Tibial artery (tissue), 4 donors: ENCODE data around the gene HDAC6.

ENCODE experiments used
- DNase-seq, 2 donors: peaks; one replicate each; pipeline ENCODE4 v3.0.0-alpha.2; 2019
- H3K27ac ChIP-seq, 2 donors: fragments of 200-600 bp; sonication (generic) in 1 of 2; 1 replicate in 1 of 2; 2 replicates in 1 of 2; pipeline ENCODE4 v1.5.1; 2018 to 2019; ENCODE audit warnings: mild to moderate bottlenecking in 1 of 2
- H3K27me3 ChIP-seq, 2 donors: fragments of 200-600 bp; sonication (generic) in 1 of 2; one replicate each; pipeline versions ENCODE4 v1.5.1 to v1.6.0; 2016 to 2019
- H3K36me3 ChIP-seq, 3 donors: fragments of 200-600 bp; sonication (generic) in 2 of 3; one replicate each; pipeline ENCODE4 v1.5.1; 2016 to 2019; ENCODE audit warnings: mild to moderate bottlenecking in 2 of 3
- H3K4me1 ChIP-seq, 4 donors: fragments of 200-600 bp; sonication (generic) in 2 of 4; 1 replicate in 3 of 4; 2 replicates in 1 of 4; pipeline ENCODE4 v1.5.1; 2016 to 2019
- H3K4me3 ChIP-seq, 2 donors: fragments of 200-600 bp; sonication (generic) in 1 of 2; 1 replicate in 1 of 2; 2 replicates in 1 of 2; pipeline ENCODE4 v1.5.1; 2018 to 2019; ENCODE audit warnings: mild to moderate bottlenecking in 2 of 2
- H3K9me3 ChIP-seq, 3 donors: fragments of 200-600 bp; sonication (generic) in 1 of 3; one replicate each; pipeline ENCODE4 v1.5.1; 2016 to 2019
- intact Hi-C: fragments of 100-400 bp; cut with DNase I; formaldehyde crosslinking; loops from one replicate; pipeline ENCODE4 v1.15.0; 2023; ENCODE audit warnings: low total_unique reads
- TF ChIP-seq, protein P1 (sequence below), 2 experiments: fragments of 200-600 bp in 1 of 2; fragments of 450-650 bp in 1 of 2; IDR thresholded peaks; one replicate each; pipeline ENCODE4 v1.5.1; 2017 to 2019; ENCODE audit warnings: antibody characterized with exemption in 2 of 2, mild to moderate bottlenecking in 1 of 2, moderate library complexity in 1 of 2

Gene HDAC6

DNA sequence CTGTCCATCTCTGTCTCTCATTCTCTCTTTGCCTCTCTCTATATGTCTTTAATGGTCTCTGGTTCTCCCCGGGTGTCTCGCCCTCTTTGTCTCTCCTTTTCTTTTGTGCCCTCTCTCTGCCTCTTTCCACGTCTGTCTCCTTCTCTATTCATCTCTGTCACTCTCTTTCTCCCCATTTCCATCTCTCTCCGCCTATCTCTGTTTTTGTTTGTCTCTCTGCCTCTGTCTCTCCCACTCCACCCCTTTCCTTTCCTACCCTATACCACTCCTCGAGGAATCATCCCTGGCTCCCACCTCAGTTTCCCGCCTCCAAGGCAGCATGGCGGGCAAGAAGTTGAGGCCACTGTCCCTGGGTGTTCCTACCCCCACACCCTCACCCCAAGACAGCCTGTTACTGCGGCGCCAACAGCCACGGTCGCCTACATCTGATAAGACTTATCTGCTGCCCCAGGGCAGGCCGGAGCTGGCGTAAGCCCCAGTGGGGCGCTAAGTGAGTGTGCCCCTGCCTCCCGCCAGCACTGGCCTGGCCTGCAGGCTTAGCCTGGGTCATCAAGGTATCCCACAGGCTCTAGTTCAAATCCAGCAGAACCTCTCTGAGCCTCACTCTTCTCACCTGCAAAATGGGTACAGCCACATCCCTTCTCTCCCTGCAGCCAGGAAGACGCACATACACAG is 16.2 kb upstream of the HDAC6 start:
- no peak for DNase-seq
- TF ChIP-seq, protein P1, sequence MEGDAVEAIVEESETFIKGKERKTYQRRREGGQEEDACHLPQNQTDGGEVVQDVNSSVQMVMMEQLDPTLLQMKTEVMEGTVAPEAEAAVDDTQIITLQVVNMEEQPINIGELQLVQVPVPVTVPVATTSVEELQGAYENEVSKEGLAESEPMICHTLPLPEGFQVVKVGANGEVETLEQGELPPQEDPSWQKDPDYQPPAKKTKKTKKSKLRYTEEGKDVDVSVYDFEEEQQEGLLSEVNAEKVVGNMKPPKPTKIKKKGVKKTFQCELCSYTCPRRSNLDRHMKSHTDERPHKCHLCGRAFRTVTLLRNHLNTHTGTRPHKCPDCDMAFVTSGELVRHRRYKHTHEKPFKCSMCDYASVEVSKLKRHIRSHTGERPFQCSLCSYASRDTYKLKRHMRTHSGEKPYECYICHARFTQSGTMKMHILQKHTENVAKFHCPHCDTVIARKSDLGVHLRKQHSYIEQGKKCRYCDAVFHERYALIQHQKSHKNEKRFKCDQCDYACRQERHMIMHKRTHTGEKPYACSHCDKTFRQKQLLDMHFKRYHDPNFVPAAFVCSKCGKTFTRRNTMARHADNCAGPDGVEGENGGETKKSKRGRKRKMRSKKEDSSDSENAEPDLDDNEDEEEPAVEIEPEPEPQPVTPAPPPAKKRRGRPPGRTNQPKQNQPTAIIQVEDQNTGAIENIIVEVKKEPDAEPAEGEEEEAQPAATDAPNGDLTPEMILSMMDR (IDR thresholded peaks at IDR 0.05) = no peak

GRCh38 chrX:48786341-48786800 is 15.5 kb upstream of the HDAC6 start, which contains the start of gene GATA1:
TSS of gene GATA1 (plus strand) at chrX:48786590. CDS start at chrX:48791110, 4,520 bp downstream.
- Histone ChIP-seq H3K9me3 (no peaks in the 10 kb centered on the region), H3K4me3 (no peak within 1 kb of the TSS), H3K36me3 (no peaks in the 10 kb centered on the region), H3K27me3 (peaks cover 0 to 2% of the 10 kb centered on the region in 2 donors), H3K27ac (no peak within 1 kb of the TSS), H3K4me1 (no peaks in the 10 kb centered on the region)
- DNase-seq = no peak
- intact Hi-C loops = no loop called here
- TF ChIP-seq, protein P1 (IDR thresholded peaks at IDR 0.05) = no peak

More for the DNA sequence above, 16.2 kb upstream of the HDAC6 start:
- Histone ChIP-seq H3K9me3 (no peaks in the 10 kb centered on the region), H3K27me3 (peaks cover 0 to 2% of the 10 kb centered on the region in 2 donors), H3K36me3 (no peaks in the 10 kb centered on the region), H3K4me3 (no peak overlapping the region), H3K27ac (no peak overlapping the region), H3K4me1 (no peaks in the 10 kb centered on the region)
- intact Hi-C loops = no loop called here

DNA sequence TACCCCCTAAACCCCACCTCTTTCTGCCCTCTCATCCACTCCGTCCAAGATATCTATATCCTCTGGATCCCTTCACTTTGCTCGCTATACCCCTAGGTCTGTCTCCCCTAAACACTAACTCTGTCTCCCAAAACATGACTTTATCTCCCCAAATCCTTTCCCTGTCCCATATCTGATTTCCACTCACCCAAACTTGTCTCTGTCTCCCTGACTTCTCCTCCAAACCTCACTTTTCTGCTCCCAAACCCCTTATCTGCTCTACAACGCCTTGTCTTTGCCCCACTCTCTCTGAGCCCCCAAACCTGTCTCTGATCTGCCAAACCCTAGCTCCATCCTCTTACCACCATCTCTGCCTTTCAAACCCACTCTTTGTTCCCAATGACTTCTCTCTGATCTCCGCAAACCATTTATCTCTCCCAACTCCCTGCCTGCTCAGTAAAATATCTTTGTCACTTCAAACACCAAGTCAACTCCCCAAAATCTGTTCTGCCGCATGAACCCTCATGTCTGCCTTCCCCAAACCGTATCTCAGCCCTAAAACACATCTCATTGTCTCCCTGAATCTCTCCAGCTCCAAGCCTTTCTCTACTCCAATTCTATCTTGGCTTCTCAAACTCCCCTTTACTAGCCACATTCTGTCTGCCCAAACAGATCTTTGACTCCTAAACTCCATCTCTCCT is 14.9 kb upstream of the HDAC6 start:
- TF ChIP-seq, protein P1 (IDR thresholded peaks at IDR 0.05) = no peak
- no peak for DNase-seq
- Histone ChIP-seq H3K4me3 (no peak overlapping the region), H3K27ac (no peak overlapping the region), H3K9me3 (no peaks in the 10 kb centered on the region), H3K36me3 (no peaks in the 10 kb centered on the region), H3K4me1 (no peaks in the 10 kb centered on the region), H3K27me3 (peaks cover 0 to 2% of the 10 kb centered on the region in 2 donors)
- intact Hi-C loops = no loop called here

DNA sequence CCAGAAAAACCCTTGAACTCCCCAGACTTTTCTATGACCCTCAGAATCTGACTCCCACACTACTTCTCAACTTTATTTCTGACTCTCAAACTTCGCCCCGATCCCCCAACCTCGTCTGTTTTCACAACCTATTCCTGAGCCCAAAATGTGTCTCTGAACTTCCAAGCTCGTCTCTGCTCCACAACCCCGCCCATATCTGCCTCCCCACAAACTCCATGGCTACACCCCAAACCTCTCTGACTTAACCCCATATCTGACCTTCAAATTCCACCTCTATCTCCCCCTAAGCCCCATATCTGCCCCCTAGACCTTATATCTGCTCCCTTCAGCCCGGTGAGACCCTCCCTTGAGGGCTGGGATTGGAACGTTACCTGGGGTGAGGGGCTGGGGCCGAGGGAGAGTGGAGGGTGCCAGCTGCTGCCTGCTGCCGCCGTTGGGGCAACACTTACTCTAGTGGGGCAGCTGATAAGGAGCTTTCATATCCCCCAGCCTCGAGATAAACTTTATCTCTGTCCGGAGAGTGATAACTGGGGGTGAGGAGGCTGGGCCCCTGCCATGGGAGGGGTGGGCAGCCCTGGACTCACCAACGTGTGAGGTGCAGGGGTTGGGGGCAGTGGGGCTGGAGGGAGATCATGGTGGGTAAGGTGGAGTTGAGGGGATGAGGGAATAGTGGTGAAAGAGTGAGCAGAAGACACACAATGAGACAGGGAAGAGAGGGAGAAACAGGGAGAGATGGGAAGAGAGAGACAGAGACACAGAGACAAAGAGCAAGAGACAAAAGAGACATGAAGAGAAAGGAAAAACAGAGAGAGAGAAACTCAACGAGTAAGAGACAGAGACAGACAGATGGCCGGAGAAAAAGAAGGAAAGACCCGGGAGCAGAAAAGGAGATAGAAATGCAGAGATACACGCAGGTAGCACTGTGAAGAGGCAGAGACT is 14.1 kb upstream of the HDAC6 start:
- TF ChIP-seq, protein P1 (IDR thresholded peaks at IDR 0.05) = no peak
- Histone ChIP-seq H3K27ac (no peak overlapping the region), H3K4me1 (no peaks in the 10 kb centered on the region), H3K9me3 (no peaks in the 10 kb centered on the region), H3K27me3 (peaks cover 0 to 2% of the 10 kb centered on the region in 2 donors), H3K36me3 (no peaks in the 10 kb centered on the region), H3K4me3 (no peak overlapping the region)
- intact Hi-C loops = no loop called here
- DNase-seq = no peak

GRCh38 chrX:48789366-48790220 is 12.3 kb upstream of the HDAC6 start:
- H3K36me3 ChIP-seq = no peaks in the 10 kb centered on the region
- no peak for DNase-seq
- TF ChIP-seq, protein P1 (IDR thresholded peaks at IDR 0.05) = no peak

More at GRCh38 chrX:48789366-48790220, 12.3 kb upstream of the HDAC6 start:
- no peaks in the 10 kb centered on the region for H3K4me1 ChIP-seq
- peaks cover 0 to 2% of the 10 kb centered on the region in 2 donors for H3K27me3 ChIP-seq
- H3K4me3 ChIP-seq = no peak overlapping the region
- intact Hi-C loops = no loop called here
- H3K27ac ChIP-seq = no peak overlapping the region
- H3K9me3 ChIP-seq = no peaks in the 10 kb centered on the region
